HG03432 (cell line): ENCODE results near the gene RPS29.

Source experiments
- ATAC-seq: cut with Tn5 transposase; IDR thresholded peaks from one replicate; pipeline ENCODE4 v1.9.1; 2021; ENCODE audit warnings: mild to moderate bottlenecking, moderate library complexity; ENCODE audit not compliant: unreplicated experiment

Gene RPS29

GRCh38 chr14:49553106-49553505 lies 33.1 kb downstream of the RPS29 start:
- ATAC-seq = no peak

GRCh38 chr14:49551569-49551968 lies 34.6 kb downstream of the RPS29 start:
- no peak for ATAC-seq

- no peak for ATAC-seq
Measured at GRCh38 chr14:49550286-49551184, 35.6 kb downstream of the RPS29 start.

GRCh38 chr14:49549881-49550280 lies 36.3 kb downstream of the RPS29 start:
- no peak for ATAC-seq

- ATAC-seq = no peak
Measured at GRCh38 chr14:49549446-49549845, 36.7 kb downstream of the RPS29 start.

GRCh38 chr14:49546766-49547165 lies 39.4 kb downstream of the RPS29 start:
- no peak for ATAC-seq

GRCh38 chr14:49545716-49546115 lies 40.5 kb downstream of the RPS29 start:
- ATAC-seq = no peak

GRCh38 chr14:49545071-49545470 lies 41.1 kb downstream of the RPS29 start:
- no peak for ATAC-seq

- ATAC-seq = no peak
Measured at GRCh38 chr14:49541049-49541448, 45.1 kb downstream of the RPS29 start.

GRCh38 chr14:49538852-49539251 lies 47.3 kb downstream of the RPS29 start:
- no peak for ATAC-seq
